Spinal cord (tissue), 10 donors: ENCODE results near the gene STK39. TPM values are rescaled to one million over a fixed set of nuclear protein-coding genes. Genes with fewer than 3 reads are reported as not detected.
A peak's percentile ranks its signal among the peaks of the same experiment; 100 is the strongest.

ENCODE experiments used
- DNase-seq, 6 donors: peaks; one replicate each; pipeline versions ENCODE4 v3.0.0 to v3.0.0-alpha.2; 2013 to 2015; ENCODE audit warnings: low spot score in 6 of 6, low read depth in 4 of 6
- H3K27ac ChIP-seq: one replicate; pipeline ENCODE4 v1.5.1; 2013; ENCODE audit warnings: low read depth, low read length, control low read depth
- H3K27me3 ChIP-seq: one replicate; pipeline ENCODE4 v1.6.1; 2013; ENCODE audit warnings: low read length; ENCODE audit not compliant: control insufficient read depth, insufficient read depth
- H3K36me3 ChIP-seq: one replicate; pipeline ENCODE4 v1.6.1; 2013; ENCODE audit warnings: low read length; ENCODE audit not compliant: control insufficient read depth, insufficient read depth
- H3K4me1 ChIP-seq: one replicate; pipeline ENCODE4 v1.6.1; 2013; ENCODE audit warnings: low read length; ENCODE audit not compliant: control insufficient read depth, insufficient read depth
- H3K4me3 ChIP-seq: one replicate; pipeline ENCODE4 v1.5.1; 2013; ENCODE audit warnings: low read depth, low read length, control low read depth
- H3K9me3 ChIP-seq: one replicate; pipeline ENCODE4 v1.6.1; 2013; ENCODE audit warnings: low read length; ENCODE audit not compliant: control insufficient read depth, insufficient read depth
- WGBS: methylation state at CpG from one replicate; pipeline ENCODE4 v1.1.5; 2013; ENCODE audit warnings: missing lambda C conversion rate; ENCODE audit not compliant: insufficient coverage; 5-methylcytosine and 5-hydroxymethylcytosine counted together
- polyA plus RNA-seq, 2 donors: library from polyadenylated mRNA; unstranded; fragments of 120-200 nt; gene quantifications; one replicate each; pipeline ENCODE4 v1.2.1, GENCODE V29; 2013; ENCODE audit not compliant: insufficient read length in 2 of 2
- total RNA-seq, 2 donors: library from RNA; depleted of rRNA in 1 of 2; stranded (reverse); fragments of 120-200 nt in 1 of 2; fragments of >200 nt in 1 of 2; gene quantifications; one replicate each; pipeline versions ENCODE4 v1.2.3 to v1.2.4, GENCODE V29; 2013 to 2014
- donor health status: healthy.

Gene STK39
- total and polyA plus RNA-seq, 4 donors: 51.1 to 75.5 (median 57.7) TPM

- Histone ChIP-seq H3K9me3 (no peaks in the 10 kb centered on the region), H3K36me3 (no peaks in the 10 kb centered on the region), H3K4me1 (peaks cover 9% of the 10 kb centered on the region), H3K27ac (no peak overlapping the region), H3K4me3 (no peak overlapping the region), H3K27me3 (no peaks in the 10 kb centered on the region)
- 29% methylated on average over 3 of the region's 5 CpGs for WGBS
- DNase-seq: peak in 1 of 6 donors; percentile 38
These were observed 45.7 kb downstream of the STK39 start for GRCh38 chr2:168201584-168202116.

DNA sequence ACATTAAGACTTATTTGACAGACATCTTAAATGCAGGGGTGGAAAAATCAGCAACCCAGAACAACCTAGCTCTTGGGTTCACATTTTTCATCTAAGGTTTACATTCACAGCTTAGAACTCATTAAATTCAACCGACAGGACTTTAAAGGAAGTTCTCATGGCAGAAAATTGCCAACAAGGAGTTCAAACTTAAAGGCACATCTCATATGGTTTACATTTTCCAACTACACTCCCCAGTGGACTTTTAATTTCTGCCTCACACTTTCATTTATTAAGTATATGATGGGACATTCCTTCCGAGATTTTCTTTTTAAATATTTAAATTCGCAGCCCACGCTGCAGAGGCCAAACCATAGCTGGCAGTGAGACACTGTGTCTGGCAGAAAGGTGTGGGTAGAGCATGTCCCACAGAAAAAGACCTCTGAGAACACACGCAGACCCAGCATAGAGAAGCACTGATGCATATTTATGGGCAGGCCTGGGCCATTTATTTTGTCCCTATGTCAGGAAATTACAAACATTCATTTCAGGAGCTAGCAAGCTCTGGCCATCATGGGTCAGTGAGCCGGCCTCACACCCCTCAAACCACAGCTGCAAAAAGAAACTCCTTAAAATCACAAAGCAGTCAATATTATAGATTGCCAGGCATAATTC, 46.3 kb downstream of the STK39 start:
- Histone ChIP-seq H3K27me3 (no peaks in the 10 kb centered on the region), H3K27ac (no peak overlapping the region), H3K9me3 (no peaks in the 10 kb centered on the region), H3K4me3 (no peak overlapping the region), H3K36me3 (no peaks in the 10 kb centered on the region), H3K4me1 (peaks cover 9% of the 10 kb centered on the region)
- DNase-seq: peak in 1 of 6 donors; percentile 28
- WGBS: 27% methylated on average over 4 of the region's 6 CpGs

GRCh38 chr2:168198476-168199207, 48.8 kb downstream of the STK39 start:
- H3K27ac ChIP-seq: no peak overlapping the region
- H3K36me3 ChIP-seq: no peaks in the 10 kb centered on the region
- WGBS: 100% methylated on average over 1 of the region's 7 CpGs
- no peaks in the 10 kb centered on the region for H3K27me3 ChIP-seq
- H3K4me1 ChIP-seq: peaks cover 9% of the 10 kb centered on the region
- H3K9me3 ChIP-seq: no peaks in the 10 kb centered on the region
- H3K4me3 ChIP-seq: no peak overlapping the region
- no peak for DNase-seq

DNA sequence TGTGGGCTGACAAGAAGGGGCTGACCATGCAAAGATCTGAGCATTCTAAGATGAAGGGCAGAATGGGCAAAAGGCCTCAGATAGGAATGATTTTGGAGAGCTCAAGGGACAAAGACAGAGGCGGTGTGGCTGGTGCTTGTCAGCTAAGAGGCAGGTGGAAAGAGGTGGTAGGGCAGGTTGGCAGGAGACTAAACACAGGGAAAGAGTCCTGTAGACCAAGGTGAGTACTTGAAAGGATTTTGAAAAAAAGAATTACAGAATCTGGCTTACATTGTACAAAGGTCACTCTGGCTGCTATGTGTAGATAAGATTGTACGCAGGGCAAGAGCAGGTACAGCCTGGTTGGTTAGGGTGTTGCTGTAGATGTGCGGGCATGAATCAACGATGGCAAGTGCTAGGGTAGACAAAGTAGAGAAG, 50.6 kb downstream of the STK39 start:
- DNase-seq: no peak
- H3K4me1 ChIP-seq: peaks cover 6% of the 10 kb centered on the region
- H3K36me3 ChIP-seq: no peaks in the 10 kb centered on the region
- no peak overlapping the region for H3K4me3 ChIP-seq
- no peaks in the 10 kb centered on the region for H3K27me3 ChIP-seq
- H3K27ac ChIP-seq: no peak overlapping the region
- no peaks in the 10 kb centered on the region for H3K9me3 ChIP-seq
- 100% methylated on average over 4 of the region's 4 CpGs for WGBS

GRCh38 chr2:168194784-168195522, 52.4 kb downstream of the STK39 start:
- Histone ChIP-seq H3K27me3 (no peaks in the 10 kb centered on the region), H3K9me3 (no peaks in the 10 kb centered on the region), H3K27ac (no peak overlapping the region), H3K36me3 (no peaks in the 10 kb centered on the region), H3K4me1 (peaks cover 3% of the 10 kb centered on the region), H3K4me3 (no peak overlapping the region)
- DNase-seq: no peak
- 100% methylated on average over 2 of the region's 7 CpGs for WGBS

DNA sequence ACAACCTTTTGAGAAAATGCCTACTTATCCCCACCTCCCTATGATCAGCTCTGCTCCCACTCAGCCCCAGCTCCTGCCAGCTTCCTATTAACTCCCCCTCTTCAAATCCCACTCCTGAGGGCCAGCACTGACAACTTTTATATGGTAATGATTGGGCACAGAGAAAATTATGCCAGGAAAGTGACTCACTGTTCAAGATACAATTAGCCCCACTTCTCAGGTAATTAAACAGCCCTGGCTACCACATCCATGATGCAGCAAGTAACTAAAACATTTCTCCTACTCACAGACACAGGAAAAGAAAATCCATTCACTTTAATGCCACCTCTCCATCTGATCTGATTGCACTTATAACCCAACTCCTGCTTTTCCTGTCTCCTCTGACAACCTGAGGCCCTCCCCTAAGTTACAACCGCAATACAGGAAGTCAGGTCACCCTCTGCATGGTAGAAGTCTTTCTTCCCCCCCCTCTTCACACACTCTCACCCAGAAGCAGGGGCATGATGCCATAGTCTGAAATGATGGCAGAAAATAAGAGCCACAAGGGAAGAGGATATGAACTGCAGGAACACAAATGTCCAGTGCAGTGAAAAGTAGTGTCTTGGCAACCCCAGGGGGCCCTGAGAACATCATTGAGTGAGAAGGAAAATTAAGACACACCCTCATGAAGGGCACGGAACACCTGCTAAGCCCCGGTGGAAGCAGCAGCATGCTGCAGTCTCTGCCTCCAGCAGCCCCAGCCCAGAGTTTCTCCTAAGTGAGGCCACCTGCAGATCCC, 54.4 kb downstream of the STK39 start:
- no peak for DNase-seq
- no peaks in the 10 kb centered on the region for H3K27me3 ChIP-seq
- 65% methylated on average over 2 of the region's 3 CpGs for WGBS
- H3K9me3 ChIP-seq: no peaks in the 10 kb centered on the region
- H3K36me3 ChIP-seq: no peaks in the 10 kb centered on the region
- H3K4me3 ChIP-seq: no peak overlapping the region
- H3K4me1 ChIP-seq: peaks cover 3% of the 10 kb centered on the region
- no peak overlapping the region for H3K27ac ChIP-seq

GRCh38 chr2:168191955-168192785, 55.2 kb downstream of the STK39 start:
- 75% methylated on average over 2 of the region's 6 CpGs for WGBS
- Histone ChIP-seq H3K27me3 (no peaks in the 10 kb centered on the region), H3K27ac (no peak overlapping the region), H3K9me3 (no peaks in the 10 kb centered on the region), H3K4me1 (peaks cover 3% of the 10 kb centered on the region), H3K4me3 (no peak overlapping the region), H3K36me3 (no peaks in the 10 kb centered on the region)
- DNase-seq: no peak

GRCh38 chr2:168190590-168191336, 56.6 kb downstream of the STK39 start:
- DNase-seq: no peak
- Histone ChIP-seq H3K4me1 (peaks cover 3% of the 10 kb centered on the region), H3K27ac (peak overlapping the region; percentile 18), H3K9me3 (no peaks in the 10 kb centered on the region), H3K4me3 (no peak overlapping the region), H3K27me3 (no peaks in the 10 kb centered on the region), H3K36me3 (no peaks in the 10 kb centered on the region)
- WGBS: 54% methylated on average over 5 of the region's 7 CpGs
